A673 (cell line): Measurements from ENCODE around the gene WDR3. TPM values are rescaled to one million over a fixed set of nuclear protein-coding genes. Genes with fewer than 3 reads are reported as not detected.
"Not testable (repeated sequence)": the region's sequence is repeated elsewhere in the genome, so short reads cannot be mapped to it uniquely, and the experiment has no call there.

ENCODE experiments used
- BruUV-seq: library from RNA; stranded (reverse); fragments of 400-500 nt; replicated peaks from 2 replicates; lab custom pipeline; 2021; lab: Mats Ljungman, UMichigan
- CTCF ChIA-PET: fragments of 300-600 bp; sonication (Branson Sonifier 250); formaldehyde crosslinking; loops from one replicate; lab custom pipeline; 2022; ENCODE audit warnings: antibody characterized with exemption; lab: Charles Lee
- POLR2A ChIA-PET: fragments of 300-600 bp; sonication (Branson Sonifier 250); formaldehyde crosslinking; loops from one replicate; lab custom pipeline; 2022; ENCODE audit warnings: antibody characterized with exemption; ENCODE audit not compliant: low non-redundant PET; lab: Charles Lee
- DNase-seq: peaks from one replicate; pipeline ENCODE4 v3.0.0-alpha.2; 2015; ENCODE audit warnings: low spot score
- H3K27ac ChIP-seq: fragments of 200-600 bp; sonication (generic); 2 replicates; pipeline ENCODE4 v1.5.1; 2016; ENCODE audit warnings: mixed run types, low read depth, mild to moderate bottlenecking, mixed read lengths, antibody characterized with exemption, low read length; ENCODE audit not compliant: poor library complexity, severe bottlenecking
- H3K27me3 ChIP-seq: fragments of 200-600 bp; sonication (generic); replicated peaks from 2 replicates; pipeline ENCODE4 v1.6.1; 2017; ENCODE audit warnings: mixed run types, low read depth, mild to moderate bottlenecking, mixed read lengths, antibody characterized with exemption, low read length; ENCODE audit not compliant: insufficient read depth, poor library complexity
- H3K36me3 ChIP-seq: fragments of 200-600 bp; sonication (generic); 2 replicates; pipeline ENCODE4 v1.6.1; 2016; ENCODE audit warnings: mixed run types, mild to moderate bottlenecking, mixed read lengths, antibody characterized with exemption, low read length; ENCODE audit not compliant: insufficient read depth, poor library complexity, severe bottlenecking
- H3K4me1 ChIP-seq: fragments of 200-600 bp; sonication (generic); 2 replicates; pipeline ENCODE4 v1.6.1; 2017; ENCODE audit warnings: mixed run types, mild to moderate bottlenecking, mixed read lengths, antibody characterized with exemption, low read length; ENCODE audit not compliant: insufficient read depth, poor library complexity, severe bottlenecking
- H3K4me3 ChIP-seq: fragments of 200-600 bp; sonication (generic); 2 replicates; pipeline ENCODE4 v1.5.1; 2016; ENCODE audit warnings: low read depth, mixed run types, mild to moderate bottlenecking, mixed read lengths, low read length; ENCODE audit not compliant: poor library complexity, severe bottlenecking
- H3K9me3 ChIP-seq: fragments of 200-600 bp; sonication (generic); 2 replicates; pipeline ENCODE4 v1.6.1; 2016; ENCODE audit warnings: mixed run types, low read depth, mild to moderate bottlenecking, mixed read lengths, antibody characterized with exemption, low read length; ENCODE audit not compliant: poor library complexity, severe bottlenecking
- CTCF ChIP-seq: fragments of 300-800, 200-600 bp; sonication (generic); conservative IDR thresholded peaks from 2 replicates; pipeline ENCODE4 v1.5.1; 2017; ENCODE audit warnings: low read depth, mild to moderate bottlenecking, antibody characterized with exemption, low read length, moderate library complexity, mixed read lengths
- EZH2 ChIP-seq: fragments of 200-600 bp; sonication (generic); IDR thresholded peaks from 2 replicates; pipeline ENCODE4 v1.6.1; 2017; ENCODE audit warnings: borderline replicate concordance, low read depth, mild to moderate bottlenecking, mixed read lengths, antibody characterized with exemption, low read length; ENCODE audit not compliant: poor library complexity, severe bottlenecking
- intact Hi-C: fragments of 100-400 bp; cut with micrococcal nuclease; formaldehyde crosslinking; loops from one replicate; pipeline ENCODE4 v1.10.0; 2022; ENCODE audit not compliant: unreplicated experiment
- total RNA-seq: library from RNA; stranded (reverse); gene quantifications from 2 replicates; pipeline ENCODE4 v1.2.3, GENCODE V29; 2021

Gene WDR3
- total RNA-seq, 1 experiment from 2014 or later = 70.1 TPM

GRCh38 chr1:117911051-117911450 lies 18.5 kb upstream of the WDR3 start:
- Histone ChIP-seq H3K9me3 (no peaks in the 10 kb centered on the region), H3K27me3 (no peaks in the 10 kb centered on the region), H3K4me3 (no peak overlapping the region), H3K36me3 (peaks cover 17% of the 10 kb centered on the region), H3K4me1 (no peaks in the 10 kb centered on the region), H3K27ac (no peak overlapping the region)
- ChIA-PET CTCF (no interaction called here), POLR2A (no interaction called here)
- DNase-seq = no peak
- BruUV-seq = no TSS peak
- intact Hi-C loops = no loop called here
- no peak for TF ChIP-seq EZH2
- no peak for TF ChIP-seq CTCF

GRCh38 chr1:117919376-117919775 lies 10.2 kb upstream of the WDR3 start:
- TF ChIP-seq CTCF (no peak), EZH2 (no peak)
- H3K9me3 ChIP-seq = no peaks in the 10 kb centered on the region
- no peaks in the 10 kb centered on the region for H3K27me3 ChIP-seq
- DNase-seq = peak; percentile 3
- no peak overlapping the region for H3K27ac ChIP-seq
- H3K36me3 ChIP-seq = peaks cover 20% of the 10 kb centered on the region
- CTCF ChIA-PET = no interaction called here
- intact Hi-C loops = no loop called here
- no TSS peak for BruUV-seq
- POLR2A ChIA-PET = no interaction called here
- no peak overlapping the region for H3K4me3 ChIP-seq
- H3K4me1 ChIP-seq = no peaks in the 10 kb centered on the region

- Histone ChIP-seq H3K4me1 (no peaks in the 10 kb centered on the region), H3K27me3 (no peaks in the 10 kb centered on the region), H3K36me3 (peaks cover 19% of the 10 kb centered on the region), H3K27ac (no peak overlapping the region), H3K4me3 (no peak overlapping the region), H3K9me3 (no peaks in the 10 kb centered on the region)
- intact Hi-C loops = no loop called here
- POLR2A ChIA-PET = no interaction called here
- CTCF ChIA-PET = no interaction called here
- DNase-seq = no peak
- no TSS peak for BruUV-seq
- TF ChIP-seq EZH2 (no peak), CTCF (no peak)
Measured at GRCh38 chr1:117921991-117922390, 7.5 kb upstream of the WDR3 start.

- CTCF ChIA-PET, H3K4me1 ChIP-seq, H3K27ac ChIP-seq, intact Hi-C loops, BruUV-seq, POLR2A ChIA-PET, H3K27me3 ChIP-seq, H3K4me3 ChIP-seq, H3K9me3 ChIP-seq, DNase-seq: not testable (repeated sequence)
- H3K36me3 ChIP-seq = peaks cover 12% of the 10 kb centered on the region
Measured at GRCh38 chr1:117922717-117923116, 6.8 kb upstream of the WDR3 start.
